OCI-LY1 (cell line): ENCODE data around the gene SPTB.

ENCODE experiments used
- H2AFZ ChIP-seq: fragments of 200-600 bp; sonication (generic), shearing (Covaris generic); 2 replicates; pipeline ENCODE4 v1.6.0; 2014; ENCODE audit warnings: antibody characterized with exemption, mild to moderate bottlenecking, low read length
- H3F3A ChIP-seq: fragments of 200-600 bp; sonication (generic), shearing (Covaris generic); 2 replicates; pipeline ENCODE4 v1.6.0; 2014; ENCODE audit warnings: mild to moderate bottlenecking, antibody characterized with exemption, low read length, moderate library complexity; ENCODE audit not compliant: insufficient read depth
- H3K27ac ChIP-seq: fragments of 200-600 bp; sonication (generic); 2 replicates; pipeline ENCODE4 v1.5.1; 2014; ENCODE audit warnings: low read length, mixed run types, mild to moderate bottlenecking, low read depth; ENCODE audit not compliant: poor library complexity, severe bottlenecking
- H3K27me3 ChIP-seq: fragments of 200-600 bp; sonication (generic); 2 replicates; pipeline ENCODE4 v1.6.0; 2014; ENCODE audit warnings: antibody characterized with exemption, mild to moderate bottlenecking, low read length, moderate library complexity; ENCODE audit not compliant: insufficient read depth
- H3K36me3 ChIP-seq: fragments of 200-600 bp; sonication (generic); 2 replicates; pipeline ENCODE4 v1.6.1; 2014; ENCODE audit warnings: mild to moderate bottlenecking, antibody characterized with exemption, low read length, moderate library complexity, mixed read lengths; ENCODE audit not compliant: insufficient read depth
- H3K4me1 ChIP-seq: fragments of 200-600 bp; sonication (generic); 2 replicates; pipeline ENCODE4 v1.5.1; 2014; ENCODE audit warnings: mild to moderate bottlenecking, low read length, moderate library complexity; ENCODE audit not compliant: insufficient read depth, severe bottlenecking
- H3K4me2 ChIP-seq: fragments of 200-600 bp; sonication (generic), shearing (Covaris generic); 2 replicates; pipeline ENCODE4 v1.6.1; 2014; ENCODE audit warnings: low read length
- H3K4me3 ChIP-seq: fragments of 200-600 bp; sonication (generic); 2 replicates; pipeline ENCODE4 v1.5.1; 2014; ENCODE audit warnings: low read length, low read depth, mild to moderate bottlenecking, mixed read lengths; ENCODE audit not compliant: poor library complexity, severe bottlenecking
- H3K79me2 ChIP-seq: fragments of 200-600 bp; shearing (Covaris generic); 2 replicates; pipeline ENCODE4 v1.6.1; 2016; ENCODE audit warnings: mixed run types, low read length, mixed read lengths; ENCODE audit not compliant: insufficient read depth
- H3K9ac ChIP-seq: fragments of 200-600 bp; sonication (generic), shearing (Covaris generic); 2 replicates; pipeline ENCODE4 v1.6.1; 2014; ENCODE audit warnings: mild to moderate bottlenecking, low read length, mixed read lengths
- H3K9me2 ChIP-seq: fragments of 200-600 bp; sonication (generic), shearing (Covaris generic); 2 replicates; pipeline ENCODE4 v1.6.1; 2014; ENCODE audit warnings: low read depth, mild to moderate bottlenecking, low read length, mixed read lengths
- H3K9me3 ChIP-seq: fragments of 200-600 bp; shearing (Covaris generic); 2 replicates; pipeline ENCODE4 v1.6.1; 2014; ENCODE audit warnings: low read length, mixed read lengths
- H4K20me1 ChIP-seq: fragments of 200-600 bp; sonication (generic), shearing (Covaris generic); 2 replicates; pipeline ENCODE4 v1.6.0; 2016; ENCODE audit warnings: mild to moderate bottlenecking, low read length; ENCODE audit not compliant: insufficient read depth
- CTCF ChIP-seq: fragments of 200-600 bp; sonication (generic), shearing (Covaris generic); IDR thresholded peaks from 2 replicates; pipeline ENCODE4 v1.5.1; 2017; ENCODE audit warnings: mild to moderate bottlenecking, antibody characterized with exemption, low read length, moderate library complexity, mixed read lengths
- EZH2 ChIP-seq: fragments of 200-600 bp; sonication (generic), shearing (Covaris generic); IDR thresholded peaks from 2 replicates; pipeline ENCODE4 v1.8.0; 2017; ENCODE audit warnings: borderline replicate concordance, mixed run types, mild to moderate bottlenecking, antibody characterized with exemption, low read length, moderate library complexity, mixed read lengths

Gene SPTB

DNA sequence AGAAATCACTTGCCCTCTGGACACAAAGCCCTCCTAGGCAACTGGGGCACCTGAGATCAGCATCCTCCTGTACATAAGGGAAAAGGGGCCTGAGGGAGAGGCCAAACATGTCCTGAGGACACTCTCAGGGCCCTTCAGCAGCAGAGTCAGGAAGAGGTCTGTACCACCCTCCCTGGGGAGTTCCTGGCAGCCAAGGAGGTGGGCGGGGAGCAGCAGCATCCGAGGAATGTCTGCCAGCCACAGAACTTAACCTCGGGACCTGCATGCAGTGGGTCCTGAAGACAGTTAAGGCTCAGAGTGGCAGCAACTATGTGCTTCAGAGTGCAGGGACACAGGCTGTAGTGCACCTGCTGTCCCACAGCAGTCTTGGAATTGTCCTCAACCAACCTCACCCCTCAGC is 62.1 kb downstream of the SPTB start:
- no peaks in the 10 kb centered on the region for H3F3A ChIP-seq
- H4K20me1 ChIP-seq: no peaks in the 10 kb centered on the region
- H3K27me3 ChIP-seq: 0 out of 2 replicates have a peak, but pooled peaks cover 4% of the 10 kb centered on the region
- no peak overlapping the region for H3K27ac ChIP-seq
- no peaks in the 10 kb centered on the region for H3K9me3 ChIP-seq
- no peak overlapping the region for H3K9ac ChIP-seq
- no peaks in the 10 kb centered on the region for H3K9me2 ChIP-seq
- no peak overlapping the region for H3K4me3 ChIP-seq
- H3K4me2 ChIP-seq: no peak overlapping the region
- H2AFZ ChIP-seq: no peak overlapping the region
- H3K4me1 ChIP-seq: no peaks in the 10 kb centered on the region
- H3K79me2 ChIP-seq: no peaks in the 10 kb centered on the region
- no peaks in the 10 kb centered on the region for H3K36me3 ChIP-seq
- TF ChIP-seq EZH2 (no peak), CTCF (no peak)

DNA sequence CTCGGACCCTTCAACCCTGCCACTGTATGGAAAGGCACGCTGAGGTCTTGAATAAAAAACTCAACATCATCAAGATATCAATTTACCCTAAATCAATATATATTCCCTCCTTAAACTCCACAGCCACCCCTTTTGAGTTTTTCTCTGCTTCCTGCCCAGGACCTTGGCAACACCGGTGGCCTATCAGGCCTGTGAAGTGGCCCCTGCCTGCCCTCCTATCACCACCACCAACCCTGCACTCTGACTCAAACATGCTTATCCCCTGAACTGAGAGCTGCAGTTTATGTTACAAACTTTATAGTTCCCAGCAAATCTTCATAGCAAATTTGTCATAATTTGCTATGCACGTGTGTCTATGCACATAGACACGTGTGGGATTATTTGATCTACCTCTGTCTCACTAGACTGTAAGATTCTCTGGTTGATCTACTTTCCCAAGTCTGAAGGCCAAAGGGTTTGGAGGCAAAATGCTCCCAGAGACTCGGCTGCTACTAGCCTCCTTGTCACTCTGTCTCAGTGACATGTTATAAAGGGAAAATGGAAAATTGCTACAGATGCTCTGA is 63.4 kb downstream of the SPTB start:
- H3K4me3 ChIP-seq: no peak overlapping the region
- no peak overlapping the region for H3K9ac ChIP-seq
- no peaks in the 10 kb centered on the region for H3K36me3 ChIP-seq
- no peaks in the 10 kb centered on the region for H4K20me1 ChIP-seq
- no peak overlapping the region for H3K27ac ChIP-seq
- TF ChIP-seq CTCF: no peak
- no peak for TF ChIP-seq EZH2
- no peaks in the 10 kb centered on the region for H3K9me3 ChIP-seq
- H3K9me2 ChIP-seq: no peaks in the 10 kb centered on the region
- no peaks in the 10 kb centered on the region for H3K4me1 ChIP-seq
- H3K79me2 ChIP-seq: no peaks in the 10 kb centered on the region
- no peak overlapping the region for H2AFZ ChIP-seq
- H3F3A ChIP-seq: no peaks in the 10 kb centered on the region
- H3K27me3 ChIP-seq: 0 out of 2 replicates have a peak, but pooled peaks cover 4% of the 10 kb centered on the region
- H3K4me2 ChIP-seq: no peak overlapping the region

- Histone ChIP-seq H3K27me3 (0 out of 2 replicates have a peak, but pooled peaks cover 3% of the 10 kb centered on the region), H3K9ac (no peak overlapping the region), H3F3A (no peaks in the 10 kb centered on the region), H2AFZ (no peak overlapping the region), H3K4me1 (no peaks in the 10 kb centered on the region), H3K36me3 (no peaks in the 10 kb centered on the region), H3K4me2 (no peak overlapping the region), H3K9me2 (no peaks in the 10 kb centered on the region), H3K9me3 (no peaks in the 10 kb centered on the region), H3K4me3 (no peak overlapping the region), H3K79me2 (no peaks in the 10 kb centered on the region), H3K27ac (no peak overlapping the region), H4K20me1 (no peaks in the 10 kb centered on the region)
- TF ChIP-seq CTCF (no peak), EZH2 (no peak)
These were observed 64.5 kb downstream of the SPTB start for GRCh38 chr14:64815257-64815656.
